Erythroblast (primary cell): ENCODE measurements around the gene PAFAH2.

Experiments used
- GATA1 ChIP-seq: IDR thresholded peaks from 2 replicates; pipeline ENCODE4 v1.6.1; 2011; ENCODE audit warnings: low read depth, mild to moderate bottlenecking, control low read depth, low read length, moderate library complexity
- POLR2A ChIP-seq: IDR thresholded peaks from 2 replicates; pipeline ENCODE4 v1.6.1; 2011; ENCODE audit warnings: mild to moderate bottlenecking, low read length

- TF ChIP-seq POLR2A (no peak), GATA1 (no peak)
Measured at GRCh38 chr1:25926731-25927496, 70.9 kb downstream of the PAFAH2 start.
